ENCODE measurements around the gene ELF2. TPM values are rescaled to one million over a fixed set of nuclear protein-coding genes. Genes with fewer than 3 reads are reported as not detected.

Gene ELF2
- total and polyA plus RNA-seq, 2 of the 8 experiments (the other 6 are each of a cell fraction or from before 2014, with no cell fraction given), result 21.1 to 44.3 TPM

- no peak for DNase-seq (ENCODE audit: low read depth in 1 of 2, low spot score in 2 of 2)
- Histone ChIP-seq H3K36me3 (ENCODE audit: control insufficient read depth in 2 of 4, insufficient read depth in 4 of 4, low read length in 3 of 4) (peaks cover 0 to 20% (median 0%) of the 10 kb centered on the region in 4 experiments; a peak in 2 of 8 replicates), H4K5ac (ENCODE audit: insufficient read length, low read depth, low read length) (no peak overlapping the region), H4K91ac (replicated peaks; ENCODE audit: insufficient read length, low read length) (no peak overlapping the region), H3K4me2 (ENCODE audit: insufficient read depth in 1 of 2, low read depth in 2 of 2, low read length in 2 of 2) (no peak overlapping the region), H2BK15ac (ENCODE audit: low read length) (no peak overlapping the region), H3K4me1 (replicated peaks in 1 of 4; ENCODE audit: control insufficient read depth in 3 of 4, insufficient read depth in 4 of 4, low read length in 3 of 4) (peaks cover 0 to 3% (median 0%) of the 10 kb centered on the region in 4 experiments; a peak in 2 of 7 replicates), H3K27me3 (replicated peaks in 1 of 4; ENCODE audit: control insufficient read depth in 3 of 4, extremely low read depth in 1 of 4, insufficient read depth in 3 of 4, low read length in 3 of 4) (no peaks in the 10 kb centered on the region), H3K79me1 (ENCODE audit: low read depth, low read length) (peaks cover 5% of the 10 kb centered on the region), H3K9me3 (ENCODE audit: insufficient read depth in 2 of 2, low read depth in 1 of 2, low read length in 1 of 2) (no peaks in the 10 kb centered on the region), H3K79me2 (ENCODE audit: control insufficient read depth in 1 of 2, insufficient read depth in 2 of 2, low read length in 2 of 2) (peaks cover 3 to 37% of the 10 kb centered on the region in 2 experiments; a peak in 3 of 4 replicates), H2BK12ac (ENCODE audit: low read depth, low read length) (no peak overlapping the region), H3K9ac (replicated peaks in 1 of 4; ENCODE audit: extremely low read depth in 1 of 4, low read depth in 3 of 4, low read length in 3 of 4) (no peak overlapping the region), H2BK120ac (replicated peaks; ENCODE audit: low read depth, low read length) (no peak overlapping the region), H3K56ac (replicated peaks; ENCODE audit: insufficient read length, low read depth, low read length) (no peak overlapping the region), H2BK5ac (ENCODE audit: low read depth, low read length) (no peak overlapping the region), H4K20me1 (replicated peaks in 1 of 2; ENCODE audit: control insufficient read depth in 1 of 2, insufficient read depth in 2 of 2, low read length in 2 of 2) (peaks cover 0 to under 1% of the 10 kb centered on the region in 2 experiments), H2BK20ac (ENCODE audit: low read length) (no peak overlapping the region), H3K4me3 (ENCODE audit: extremely low read depth in 1 of 4, insufficient read depth in 2 of 4, low read depth in 3 of 4, low read length in 4 of 4) (no peak overlapping the region), H3K18ac (ENCODE audit: extremely low read depth, low read length) (no peak overlapping the region), H2AFZ (ENCODE audit: low read length) (no peak overlapping the region), H3K23me2 (ENCODE audit: low read depth, low read length) (no peaks in the 10 kb centered on the region; the same call in 1 of the 2 replicates), H3K23ac (ENCODE audit: insufficient read length) (no peak overlapping the region), H3K14ac (ENCODE audit: insufficient read length) (no peak overlapping the region), H3K27ac (ENCODE audit: low read depth, low read length) (no peak overlapping the region), H4K8ac (ENCODE audit: extremely low read depth, insufficient read depth, low read length) (no peak overlapping the region), H3K4ac (replicated peaks; ENCODE audit: insufficient read length, low read depth, low read length) (no peak overlapping the region), H2AK5ac (ENCODE audit: low read depth, low read length) (no peak overlapping the region)
- ChIA-PET POLR2A (ENCODE audit: partially characterized antibody) (no interaction called here), CTCF (ENCODE audit: partially characterized antibody) (no interaction called here)
- no peak for FAIRE-seq
- TF ChIP-seq TBP (IDR thresholded peaks at IDR 0.05; ENCODE audit: low read depth, low read length) (no peak), CEBPB (IDR thresholded peaks at IDR 0.05; ENCODE audit: low read depth, low read length) (peak; percentile 26; the same call in 1 of the 2 replicates), CHD2 (IDR thresholded peaks at IDR 0.05; ENCODE audit: low read length) (no peak)
- 93% methylated on average over 3 of the region's 3 CpGs; no CpG with 5 or more reads in 1 of the 2 experiments for WGBS, 2 experiments (ENCODE audit: extremely low coverage in 1 of 2, insufficient coverage in 1 of 2, insufficient read length in 1 of 2, insufficient replicate concordance in 2 of 2, low coverage in 1 of 2, low lambda C conversion rate in 2 of 2, missing lambda C conversion rate in 1 of 2)
Observed at GRCh38 chr4:139137763-139138162, 39.3 kb downstream of the ELF2 start.
